Fibroblast of lung (primary cell): Measurements from ENCODE around the gene WDR76.

ENCODE experiments used
- CTCF ChIP-seq, 2 donors: IDR thresholded peaks in 1 of 2; conservative IDR thresholded peaks in 1 of 2; 1 replicate in 1 of 2; 2 replicates in 1 of 2; pipeline ENCODE4 v1.5.1; 2011 to 2012; ENCODE audit warnings: low read length in 2 of 2, control low read depth in 1 of 2, inconsistent platforms in 1 of 2, low read depth in 1 of 2, mild to moderate bottlenecking in 1 of 2
- EZH2 ChIP-seq: IDR thresholded peaks from 2 replicates; pipeline ENCODE4 v1.5.1; 2012; ENCODE audit warnings: low read length, control low read depth, mild to moderate bottlenecking; ENCODE audit errors: missing control alignments

GRCh38 chr15:43792761-43793476, 33.9 kb upstream of the WDR76 start:
- TF ChIP-seq CTCF (conservative IDR thresholded peaks at IDR 0.05 in 1 of 2, IDR thresholded peaks at IDR 0.05 in 1 of 2; ENCODE audit: low read depth in 1 of 2, low read length in 2 of 2) = peak in 1 of 2 donors; percentile 20
- TF ChIP-seq EZH2 = no peak
